HG03565 (cell line): ENCODE measurements around the gene SPINK7.

Experiments
- ATAC-seq: cut with Tn5 transposase; IDR thresholded peaks from one replicate; pipeline ENCODE4 v1.9.1; 2021; ENCODE audit warnings: mild to moderate bottlenecking, moderate library complexity; ENCODE audit not compliant: unreplicated experiment

Gene SPINK7

GRCh38 chr5:148343603-148344487, 31.6 kb downstream of the SPINK7 start:
- no peak for ATAC-seq

- ATAC-seq = no peak
Observed at GRCh38 chr5:148347706-148348105, 35.5 kb downstream of the SPINK7 start.

- no peak for ATAC-seq
Observed at GRCh38 chr5:148352696-148353095, 40.5 kb downstream of the SPINK7 start.

DNA sequence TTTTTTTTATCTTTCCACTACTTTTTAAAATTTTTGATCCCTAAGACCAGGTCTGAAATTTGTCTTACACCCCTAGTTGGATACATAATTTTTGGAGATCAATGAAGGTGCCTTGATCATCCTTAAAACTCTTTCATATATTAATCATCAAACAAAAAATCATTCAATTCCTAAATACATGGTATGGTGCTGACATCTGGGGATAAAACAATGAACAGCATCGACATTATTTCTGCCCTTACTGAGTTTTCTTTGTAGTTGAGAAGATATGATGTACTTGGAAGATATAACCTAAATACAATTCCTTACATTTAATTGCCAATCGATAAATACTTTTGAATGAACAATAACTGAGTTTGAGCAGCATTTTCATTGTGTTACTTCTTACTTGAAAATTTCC, 41.4 kb downstream of the SPINK7 start:
- ATAC-seq = no peak

DNA sequence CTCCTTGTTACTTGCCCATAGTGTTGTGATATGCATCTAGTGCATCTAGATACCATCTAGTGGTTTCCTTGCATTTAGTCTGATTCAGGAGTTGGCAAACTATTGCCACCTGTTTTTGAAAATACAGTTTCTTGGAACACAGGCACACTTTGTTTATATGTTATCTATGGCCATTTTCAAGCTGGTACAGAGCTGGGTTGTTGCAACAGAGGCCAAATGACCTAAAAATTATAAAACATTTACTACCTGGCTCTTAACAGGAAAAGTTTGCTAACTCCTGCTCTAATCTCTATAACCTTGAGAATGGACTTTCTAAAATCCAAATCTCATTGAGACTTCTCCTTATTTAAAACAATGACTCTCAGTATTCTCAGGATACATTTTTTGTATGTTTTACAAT, 52.1 kb downstream of the SPINK7 start:
- no peak for ATAC-seq
